HCT116 (cell line): ENCODE data around the gene ESCO1.

Experiments used
- ATF3 ChIP-seq: IDR thresholded peaks from 2 replicates; pipeline ENCODE4 v1.6.1; 2012
- CEBPB ChIP-seq: IDR thresholded peaks from 2 replicates; pipeline ENCODE4 v1.6.1; 2012; ENCODE audit warnings: low read depth
- CTCF ChIP-seq, 3 experiments: fragments of 200-600 bp in 1 of 3; sonication (generic) in 1 of 3; IDR thresholded peaks in 2 of 3; conservative IDR thresholded peaks in 1 of 3; 2 replicates each; pipeline ENCODE4 v1.5.1; 2012 to 2017; ENCODE audit warnings: low read depth in 2 of 3, low read length in 2 of 3, antibody characterized with exemption in 1 of 3, borderline replicate concordance in 1 of 3, control low read depth in 1 of 3, mild to moderate bottlenecking in 1 of 3, mixed read lengths in 1 of 3, mixed run types in 1 of 3, moderate library complexity in 1 of 3; ENCODE audit not compliant: insufficient read depth in 1 of 3
- EGR1 ChIP-seq: IDR thresholded peaks from 2 replicates; pipeline ENCODE4 v1.6.1; 2012; ENCODE audit warnings: low read depth
- EZH2 ChIP-seq: fragments of 200-600 bp; sonication (generic); IDR thresholded peaks from 2 replicates; pipeline ENCODE4 v1.6.1; 2017; ENCODE audit warnings: antibody characterized with exemption, mixed run types
- JUND ChIP-seq: IDR thresholded peaks from 2 replicates; pipeline ENCODE4 v1.6.1; 2012
- MAX ChIP-seq: IDR thresholded peaks from 2 replicates; pipeline ENCODE4 v1.6.1; 2012
- POLR2A ChIP-seq: IDR thresholded peaks from 2 replicates; pipeline ENCODE4 v1.7.0; 2011; ENCODE audit warnings: borderline replicate concordance; ENCODE audit not compliant: insufficient read depth, insufficient read length; ENCODE audit errors: extremely low read depth
- POLR2AphosphoS5 ChIP-seq: IDR thresholded peaks from 2 replicates; pipeline ENCODE4 v1.6.1; 2011; ENCODE audit warnings: mild to moderate bottlenecking, low read depth, low read length, moderate library complexity
- RAD21 ChIP-seq: IDR thresholded peaks from 2 replicates; pipeline ENCODE4 v1.6.1; 2012; ENCODE audit warnings: low read depth, mild to moderate bottlenecking
- REST ChIP-seq: IDR thresholded peaks from 2 replicates; pipeline ENCODE4 v1.6.1; 2012; ENCODE audit warnings: low read depth
- SP1 ChIP-seq: IDR thresholded peaks from 2 replicates; pipeline ENCODE4 v1.6.1; 2012; ENCODE audit warnings: low read depth
- SRF ChIP-seq: IDR thresholded peaks from 2 replicates; pipeline ENCODE4 v1.6.1; 2012; ENCODE audit warnings: low read depth
- ZBTB33 ChIP-seq: IDR thresholded peaks from 2 replicates; pipeline ENCODE4 v1.6.1; 2011; ENCODE audit warnings: mild to moderate bottlenecking, low read length, moderate library complexity; ENCODE audit not compliant: insufficient replicate concordance; ENCODE audit errors: extremely low read depth

GRCh38 chr18:21522530-21522929 lies 78.0 kb downstream of the ESCO1 start:
- no peak for TF ChIP-seq SRF
- no peak for TF ChIP-seq ATF3
- TF ChIP-seq POLR2A, result no peak
- TF ChIP-seq EZH2, result no peak
- no peak for TF ChIP-seq CEBPB
- no peak for TF ChIP-seq RAD21
- TF ChIP-seq EGR1, result no peak
- TF ChIP-seq POLR2AphosphoS5, result no peak
- TF ChIP-seq SP1, result no peak
- no peak for TF ChIP-seq MAX
- no peak for TF ChIP-seq JUND
- no peak for TF ChIP-seq CTCF (IDR thresholded peaks at IDR 0.05 in 2 of 3, conservative IDR thresholded peaks at IDR 0.05 in 1 of 3; ENCODE audit: borderline replicate concordance in 1 of 3, insufficient read depth in 1 of 3, low read depth in 2 of 3, low read length in 2 of 3)
- no peak for TF ChIP-seq ZBTB33
- TF ChIP-seq REST, result no peak
